A673 (cell line): ENCODE measurements around the gene GID4.

Experiments used
- CTCF ChIP-seq: fragments of 300-800, 200-600 bp; sonication (generic); conservative IDR thresholded peaks from 2 replicates; pipeline ENCODE4 v1.5.1; 2017; ENCODE audit warnings: low read depth, mild to moderate bottlenecking, antibody characterized with exemption, low read length, moderate library complexity, mixed read lengths
- EZH2 ChIP-seq: fragments of 200-600 bp; sonication (generic); IDR thresholded peaks from 2 replicates; pipeline ENCODE4 v1.6.1; 2017; ENCODE audit warnings: borderline replicate concordance, low read depth, mild to moderate bottlenecking, mixed read lengths, antibody characterized with exemption, low read length; ENCODE audit not compliant: poor library complexity, severe bottlenecking

- no peak for TF ChIP-seq CTCF
- no peak for TF ChIP-seq EZH2
Measured at GRCh38 chr17:18028114-18028951, 10.9 kb upstream of the GID4 start.
